Measurements from ENCODE around the gene PGLYRP2.
"Not testable (repeated sequence)": the region's sequence is repeated elsewhere in the genome, so short reads cannot be mapped to it uniquely, and the experiment has no call there.

Gene PGLYRP2

DNA sequence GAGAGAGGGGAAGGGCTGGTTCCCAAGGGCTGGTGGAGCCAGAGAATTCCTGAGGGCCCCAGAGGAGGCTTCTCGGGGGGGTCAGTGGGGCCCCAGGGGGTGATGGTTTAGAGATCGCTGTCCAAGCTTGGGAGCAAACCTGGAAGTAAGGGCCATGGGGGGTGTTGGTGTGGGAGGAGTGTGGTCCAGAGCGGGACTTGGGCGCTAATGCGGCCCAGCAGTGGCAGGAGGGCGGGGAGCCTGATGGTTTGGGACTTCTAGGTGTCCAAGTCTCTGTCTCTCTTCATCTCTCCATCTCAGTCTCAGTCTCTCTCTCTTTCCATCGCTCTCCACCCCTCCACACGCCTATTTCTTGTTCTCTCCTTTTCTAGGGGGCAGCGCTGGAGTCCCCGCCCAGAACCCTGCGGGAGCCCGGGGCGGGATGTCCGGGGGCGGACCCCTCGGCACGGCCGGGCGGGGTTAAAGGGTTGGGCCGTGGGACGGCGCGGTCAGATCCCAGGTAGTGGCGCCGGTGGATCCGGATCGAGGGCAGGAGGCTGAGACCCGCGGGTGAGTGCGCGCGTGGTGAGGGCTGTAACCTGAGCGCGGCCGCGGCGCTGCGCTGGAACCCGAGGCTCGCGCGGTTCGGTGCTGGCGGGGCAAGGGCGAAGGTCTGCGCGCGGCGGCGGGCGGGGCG is 28.9 kb upstream of the PGLYRP2 start, which contains the start of gene CYP4F22:
CYP4F22 (plus strand) TSS at position 491 of the 676 bp plus-strand sequence. CDS start 16,812 bp downstream, outside the sequence.
- no peak for TF ChIP-seq TAF1 (IDR thresholded peaks at IDR 0.05; ENCODE audit: borderline replicate concordance, low read depth, low read length)
- TF ChIP-seq POLR2A (IDR thresholded peaks at IDR 0.05; ENCODE audit: low read depth, low read length), result no peak
- TF ChIP-seq POLR2AphosphoS5 (IDR thresholded peaks at IDR 0.05; ENCODE audit: low read depth, low read length), result no peak
- FAIRE-seq, result no peak
- no peak for DNase-seq (ENCODE audit: insufficient read length)

DNA sequence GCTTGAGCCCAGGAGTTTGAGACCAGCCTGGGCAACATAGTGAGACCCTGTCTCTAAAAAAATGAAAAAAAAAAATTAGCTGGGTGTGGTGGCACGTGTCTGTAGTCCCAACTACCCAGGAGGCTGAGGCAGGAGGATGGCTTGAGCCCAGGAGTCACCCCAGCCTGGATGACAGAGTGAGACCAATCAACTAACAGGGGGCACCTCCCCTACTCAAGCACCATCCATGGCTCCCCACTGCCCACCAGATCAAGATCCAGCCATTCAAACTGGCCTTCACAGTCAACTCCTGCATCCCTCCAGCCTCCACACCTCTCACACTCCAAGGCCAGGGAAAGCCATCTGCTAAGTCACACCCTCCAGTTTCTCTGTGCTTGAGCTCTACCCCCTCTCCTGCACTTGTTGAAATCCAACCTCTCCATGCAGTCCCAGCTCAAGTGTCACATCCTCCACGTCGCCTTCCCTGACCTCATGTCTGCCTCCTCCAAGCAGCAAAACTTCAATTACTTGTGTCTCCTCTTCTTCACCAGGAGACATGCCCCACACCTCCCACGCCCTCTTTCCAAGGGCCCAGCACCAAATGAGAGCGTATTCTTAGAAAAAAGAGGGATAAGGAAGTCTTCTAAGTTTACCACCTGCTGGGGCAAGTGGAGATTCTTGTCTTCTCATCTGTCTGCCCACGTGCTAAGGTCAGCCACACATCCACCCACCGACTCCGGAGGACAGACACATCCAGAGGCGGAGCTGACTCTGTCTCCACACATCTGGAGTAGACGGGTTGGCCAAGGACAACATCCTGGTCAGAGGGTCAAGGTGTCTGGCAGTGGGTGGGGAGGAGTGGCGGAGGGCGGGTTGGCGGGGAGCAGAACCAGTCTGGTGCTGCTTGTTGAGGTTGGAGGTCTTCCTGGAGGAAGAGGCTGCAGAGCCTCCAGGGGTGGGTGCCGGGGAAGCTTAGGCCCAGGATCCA is 28.1 kb upstream of the PGLYRP2 start:
- no peak for DNase-seq (ENCODE audit: insufficient read length)
- no peak for FAIRE-seq
- no peak for TF ChIP-seq POLR2A (IDR thresholded peaks at IDR 0.05; ENCODE audit: low read depth, low read length)
- no peak for TF ChIP-seq POLR2AphosphoS5 (IDR thresholded peaks at IDR 0.05; ENCODE audit: low read depth, low read length)
- TF ChIP-seq TAF1 (IDR thresholded peaks at IDR 0.05; ENCODE audit: borderline replicate concordance, low read depth, low read length), result no peak

DNA sequence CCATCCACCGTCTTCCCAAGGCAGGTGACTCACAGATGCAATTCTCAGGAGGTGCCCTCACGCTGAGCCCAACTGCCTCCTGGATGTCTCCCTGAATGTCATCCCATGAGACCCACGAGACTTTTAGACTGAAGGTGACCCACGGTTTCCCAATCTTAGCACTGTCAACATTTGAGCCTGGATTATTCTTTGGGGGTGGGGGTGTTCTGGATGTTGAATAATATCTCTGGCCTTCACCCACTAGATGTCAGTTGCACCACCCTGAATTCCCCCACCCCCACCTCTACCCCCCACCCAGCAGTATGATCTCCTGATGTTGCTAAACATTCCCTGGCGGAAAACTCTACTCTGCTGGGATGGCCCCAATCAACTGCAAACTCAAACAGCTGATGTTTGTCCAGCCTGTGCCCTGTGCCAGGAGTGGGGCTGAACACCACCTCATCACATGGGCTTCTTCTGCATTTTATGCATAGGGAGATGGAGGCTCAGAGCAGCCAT is 26.8 kb upstream of the PGLYRP2 start:
- DNase-seq (ENCODE audit: insufficient read length), result no peak
- FAIRE-seq, result no peak
- TF ChIP-seq POLR2A (IDR thresholded peaks at IDR 0.05; ENCODE audit: low read depth, low read length) (no peak), TAF1 (IDR thresholded peaks at IDR 0.05; ENCODE audit: borderline replicate concordance, low read depth, low read length) (no peak)

- DNase-seq (ENCODE audit: insufficient read length) (no peak), FAIRE-seq (no peak)
- TF ChIP-seq TAF1 (IDR thresholded peaks at IDR 0.05; ENCODE audit: borderline replicate concordance, low read depth, low read length) (no peak), POLR2A (IDR thresholded peaks at IDR 0.05; ENCODE audit: low read depth, low read length) (no peak), POLR2AphosphoS5 (IDR thresholded peaks at IDR 0.05; ENCODE audit: low read depth, low read length) (no peak)
Observed at GRCh38 chr19:15502264-15502663, 23.0 kb upstream of the PGLYRP2 start.

GRCh38 chr19:15501596-15501995 is 22.3 kb upstream of the PGLYRP2 start:
- DNase-seq (ENCODE audit: insufficient read length) (no peak), FAIRE-seq (no peak)
- no peak for TF ChIP-seq POLR2A (IDR thresholded peaks at IDR 0.05; ENCODE audit: low read depth, low read length)
- no peak for TF ChIP-seq TAF1 (IDR thresholded peaks at IDR 0.05; ENCODE audit: borderline replicate concordance, low read depth, low read length)

DNA sequence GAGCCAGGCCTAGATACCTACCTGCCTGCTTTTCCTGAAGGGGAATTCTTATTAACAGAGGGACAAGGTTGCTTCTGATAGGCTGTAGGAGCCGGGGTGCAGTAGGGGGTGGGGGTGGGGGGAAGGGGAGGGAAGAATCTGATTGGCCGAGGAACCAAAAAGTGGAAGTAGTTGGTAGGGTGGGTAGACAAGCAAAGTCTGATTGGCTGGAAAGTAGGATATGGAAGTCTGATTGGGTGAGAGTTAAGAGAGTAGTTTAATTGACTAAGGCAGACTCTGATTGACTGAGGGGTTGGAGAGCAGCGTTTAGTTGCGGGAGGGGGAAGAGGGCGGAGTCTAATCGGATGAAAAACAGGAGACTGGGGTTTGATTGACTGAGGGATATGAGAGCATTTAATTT is 19.6 kb upstream of the PGLYRP2 start:
- no peak for FAIRE-seq
- no peak for TF ChIP-seq POLR2A (IDR thresholded peaks at IDR 0.05; ENCODE audit: low read depth, low read length)

DNA sequence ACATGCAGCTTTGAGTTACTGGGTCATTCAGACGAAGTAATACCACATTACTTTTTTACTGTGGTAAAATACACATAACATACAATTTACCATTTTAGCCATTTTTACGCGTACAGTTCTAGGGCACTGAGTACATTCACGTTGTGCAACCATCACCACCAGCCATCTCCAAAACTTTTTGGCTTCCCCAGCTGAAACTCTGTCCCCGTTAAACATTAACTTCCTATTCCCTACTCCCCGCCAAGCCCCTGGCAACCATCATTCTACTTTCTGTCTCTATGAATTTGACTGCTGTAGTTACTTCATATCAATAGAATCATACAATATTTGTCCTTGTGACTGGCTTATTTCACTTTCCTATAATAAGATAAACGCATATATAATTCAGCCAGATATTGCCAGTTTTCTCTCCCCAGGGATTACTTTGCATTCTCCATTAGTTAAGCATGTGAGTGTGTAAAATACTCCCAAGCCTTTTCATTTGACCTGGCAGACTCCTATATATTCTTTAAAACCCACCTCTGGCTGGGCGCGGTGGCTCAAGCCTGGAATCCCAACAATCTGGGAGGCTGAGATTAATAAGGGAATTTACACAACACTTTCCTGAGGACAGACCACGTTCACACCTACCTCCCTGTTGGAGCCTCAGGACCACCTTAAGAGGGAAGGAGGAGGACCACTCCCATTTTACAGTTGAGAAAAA is 19.0 kb upstream of the PGLYRP2 start:
- FAIRE-seq, result no peak
- no peak for DNase-seq (ENCODE audit: insufficient read length)
- TF ChIP-seq POLR2A (IDR thresholded peaks at IDR 0.05; ENCODE audit: low read depth, low read length) (no peak), POLR2AphosphoS5 (IDR thresholded peaks at IDR 0.05; ENCODE audit: low read depth, low read length) (no peak)

More for the DNA sequence above, 19.6 kb upstream of the PGLYRP2 start:
- no peak for DNase-seq (ENCODE audit: insufficient read length)

DNA sequence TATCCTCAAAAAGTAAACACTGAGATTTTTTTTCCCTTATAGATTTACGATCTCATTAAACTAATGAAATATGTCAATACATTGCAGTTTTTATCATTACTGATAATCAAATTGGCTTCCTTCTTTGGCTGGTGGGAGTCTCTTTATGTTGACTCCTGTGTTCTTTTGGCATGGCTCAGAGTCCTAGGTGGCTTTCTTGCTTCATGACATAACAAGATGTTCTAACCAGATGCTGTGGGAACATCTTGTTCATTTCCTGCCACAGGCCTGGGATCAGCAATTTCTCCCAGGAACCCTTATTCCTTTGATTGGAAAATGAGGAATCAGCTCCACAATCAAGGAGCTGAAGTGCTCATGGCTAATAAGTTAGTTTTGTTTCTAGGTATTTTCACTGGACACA is 15.8 kb upstream of the PGLYRP2 start:
- FAIRE-seq (no peak), DNase-seq (ENCODE audit: insufficient read length) (no peak)
- no peak for TF ChIP-seq POLR2A (IDR thresholded peaks at IDR 0.05; ENCODE audit: low read depth, low read length)
- no peak for TF ChIP-seq POLR2AphosphoS5 (IDR thresholded peaks at IDR 0.05; ENCODE audit: low read depth, low read length)

- no peak for FAIRE-seq
- DNase-seq (ENCODE audit: insufficient read length), result no peak
- no peak for TF ChIP-seq TAF1 (IDR thresholded peaks at IDR 0.05; ENCODE audit: borderline replicate concordance, low read depth, low read length)
- no peak for TF ChIP-seq POLR2A (IDR thresholded peaks at IDR 0.05; ENCODE audit: low read depth, low read length)
- TF ChIP-seq POLR2AphosphoS5 (IDR thresholded peaks at IDR 0.05; ENCODE audit: low read depth, low read length), result no peak
Observed at GRCh38 chr19:15488489-15489226, 9.4 kb upstream of the PGLYRP2 start.

- FAIRE-seq, result no peak
- TF ChIP-seq POLR2AphosphoS5 (IDR thresholded peaks at IDR 0.05; ENCODE audit: low read depth, low read length) (no peak), POLR2A (IDR thresholded peaks at IDR 0.05; ENCODE audit: low read depth, low read length) (no peak), TAF1 (IDR thresholded peaks at IDR 0.05; ENCODE audit: borderline replicate concordance, low read depth, low read length) (no peak)
Observed at GRCh38 chr19:15487038-15487437, 7.7 kb upstream of the PGLYRP2 start.

DNA sequence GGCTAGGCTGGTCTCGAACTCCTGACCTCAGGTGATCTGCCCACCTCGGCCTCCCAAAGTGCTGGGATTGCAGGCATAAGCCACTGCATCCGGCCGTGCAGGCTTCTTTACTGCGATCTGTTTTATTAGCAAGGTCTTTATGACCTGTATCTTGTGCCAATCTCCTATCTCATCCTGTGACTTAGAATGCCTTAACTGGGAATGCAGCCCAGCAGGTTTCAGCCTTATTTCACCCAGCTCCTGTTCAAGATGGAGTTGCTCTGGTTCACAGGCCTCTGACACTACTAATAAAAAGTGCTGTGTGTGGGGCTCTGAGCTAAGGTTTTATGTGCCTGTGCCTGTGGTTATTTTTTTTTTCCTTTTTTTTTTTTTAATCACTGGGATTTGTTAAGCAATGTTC is 6.5 kb upstream of the PGLYRP2 start:
- not testable (repeated sequence) for DNase-seq (ENCODE audit: insufficient read length); FAIRE-seq

More at GRCh38 chr19:15487038-15487437, 7.7 kb upstream of the PGLYRP2 start:
- no peak for DNase-seq (ENCODE audit: insufficient read length)

DNA sequence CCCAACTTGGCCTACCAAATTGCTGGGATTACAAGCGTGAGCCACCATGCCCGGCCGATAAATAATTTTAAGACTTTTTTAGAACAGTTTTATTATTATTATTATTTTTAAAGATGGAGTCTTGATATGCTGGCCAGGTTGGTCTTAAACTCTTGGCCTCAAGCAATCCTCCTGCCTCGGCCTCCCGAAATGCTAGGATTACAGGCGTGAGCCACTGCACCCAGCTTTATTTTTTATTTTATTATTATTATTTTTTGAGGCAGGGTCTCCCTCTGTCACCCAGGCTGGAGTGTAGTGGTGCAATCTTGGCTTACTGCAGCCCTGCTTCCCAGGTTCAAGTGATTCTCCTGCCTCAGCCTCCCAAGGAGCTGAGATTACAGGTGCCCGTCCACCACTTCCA is 1.7 kb upstream of the PGLYRP2 start:
- not testable (repeated sequence) for DNase-seq (ENCODE audit: insufficient read length)

More for the DNA sequence above, 1.7 kb upstream of the PGLYRP2 start:
- not testable (repeated sequence) for FAIRE-seq
